ENCODE data around the gene MASP2.

DNA sequence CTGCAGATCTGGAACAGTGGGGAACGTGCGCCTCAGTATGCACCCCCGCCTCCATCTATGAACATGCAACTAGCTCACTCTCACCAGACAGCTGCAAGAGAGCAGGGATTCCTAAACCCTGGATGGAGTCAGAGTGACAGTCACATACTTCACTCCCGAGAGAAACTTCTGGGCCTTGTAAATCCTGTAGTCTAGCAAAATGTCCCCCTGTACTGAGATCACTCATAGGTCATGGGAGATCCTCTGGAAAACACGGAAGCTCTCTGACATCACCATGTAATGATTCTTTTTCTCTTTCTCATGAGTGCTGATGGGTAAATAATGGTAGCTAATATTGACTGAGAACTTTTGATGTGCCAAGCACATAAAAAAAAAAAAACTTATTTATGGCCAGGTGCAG is 57.9 kb downstream of the MASP2 start:
- TF ChIP-seq, protein P1, sequence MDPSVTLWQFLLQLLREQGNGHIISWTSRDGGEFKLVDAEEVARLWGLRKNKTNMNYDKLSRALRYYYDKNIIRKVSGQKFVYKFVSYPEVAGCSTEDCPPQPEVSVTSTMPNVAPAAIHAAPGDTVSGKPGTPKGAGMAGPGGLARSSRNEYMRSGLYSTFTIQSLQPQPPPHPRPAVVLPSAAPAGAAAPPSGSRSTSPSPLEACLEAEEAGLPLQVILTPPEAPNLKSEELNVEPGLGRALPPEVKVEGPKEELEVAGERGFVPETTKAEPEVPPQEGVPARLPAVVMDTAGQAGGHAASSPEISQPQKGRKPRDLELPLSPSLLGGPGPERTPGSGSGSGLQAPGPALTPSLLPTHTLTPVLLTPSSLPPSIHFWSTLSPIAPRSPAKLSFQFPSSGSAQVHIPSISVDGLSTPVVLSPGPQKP (IDR thresholded peaks at IDR 0.05; ENCODE audit: low read depth, low read length): no peak
- TF ChIP-seq, protein P2, sequence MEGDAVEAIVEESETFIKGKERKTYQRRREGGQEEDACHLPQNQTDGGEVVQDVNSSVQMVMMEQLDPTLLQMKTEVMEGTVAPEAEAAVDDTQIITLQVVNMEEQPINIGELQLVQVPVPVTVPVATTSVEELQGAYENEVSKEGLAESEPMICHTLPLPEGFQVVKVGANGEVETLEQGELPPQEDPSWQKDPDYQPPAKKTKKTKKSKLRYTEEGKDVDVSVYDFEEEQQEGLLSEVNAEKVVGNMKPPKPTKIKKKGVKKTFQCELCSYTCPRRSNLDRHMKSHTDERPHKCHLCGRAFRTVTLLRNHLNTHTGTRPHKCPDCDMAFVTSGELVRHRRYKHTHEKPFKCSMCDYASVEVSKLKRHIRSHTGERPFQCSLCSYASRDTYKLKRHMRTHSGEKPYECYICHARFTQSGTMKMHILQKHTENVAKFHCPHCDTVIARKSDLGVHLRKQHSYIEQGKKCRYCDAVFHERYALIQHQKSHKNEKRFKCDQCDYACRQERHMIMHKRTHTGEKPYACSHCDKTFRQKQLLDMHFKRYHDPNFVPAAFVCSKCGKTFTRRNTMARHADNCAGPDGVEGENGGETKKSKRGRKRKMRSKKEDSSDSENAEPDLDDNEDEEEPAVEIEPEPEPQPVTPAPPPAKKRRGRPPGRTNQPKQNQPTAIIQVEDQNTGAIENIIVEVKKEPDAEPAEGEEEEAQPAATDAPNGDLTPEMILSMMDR (IDR thresholded peaks at IDR 0.05 in 2 of 3, conservative IDR thresholded peaks at IDR 0.05 in 1 of 3; ENCODE audit: control insufficient read depth in 2 of 3, extremely low read depth in 1 of 3, insufficient read depth in 1 of 3, low read depth in 3 of 3, low read length in 3 of 3): no peak
- no peak for TF ChIP-seq NBN (IDR thresholded peaks at IDR 0.05)
- TF ChIP-seq, protein P3, sequence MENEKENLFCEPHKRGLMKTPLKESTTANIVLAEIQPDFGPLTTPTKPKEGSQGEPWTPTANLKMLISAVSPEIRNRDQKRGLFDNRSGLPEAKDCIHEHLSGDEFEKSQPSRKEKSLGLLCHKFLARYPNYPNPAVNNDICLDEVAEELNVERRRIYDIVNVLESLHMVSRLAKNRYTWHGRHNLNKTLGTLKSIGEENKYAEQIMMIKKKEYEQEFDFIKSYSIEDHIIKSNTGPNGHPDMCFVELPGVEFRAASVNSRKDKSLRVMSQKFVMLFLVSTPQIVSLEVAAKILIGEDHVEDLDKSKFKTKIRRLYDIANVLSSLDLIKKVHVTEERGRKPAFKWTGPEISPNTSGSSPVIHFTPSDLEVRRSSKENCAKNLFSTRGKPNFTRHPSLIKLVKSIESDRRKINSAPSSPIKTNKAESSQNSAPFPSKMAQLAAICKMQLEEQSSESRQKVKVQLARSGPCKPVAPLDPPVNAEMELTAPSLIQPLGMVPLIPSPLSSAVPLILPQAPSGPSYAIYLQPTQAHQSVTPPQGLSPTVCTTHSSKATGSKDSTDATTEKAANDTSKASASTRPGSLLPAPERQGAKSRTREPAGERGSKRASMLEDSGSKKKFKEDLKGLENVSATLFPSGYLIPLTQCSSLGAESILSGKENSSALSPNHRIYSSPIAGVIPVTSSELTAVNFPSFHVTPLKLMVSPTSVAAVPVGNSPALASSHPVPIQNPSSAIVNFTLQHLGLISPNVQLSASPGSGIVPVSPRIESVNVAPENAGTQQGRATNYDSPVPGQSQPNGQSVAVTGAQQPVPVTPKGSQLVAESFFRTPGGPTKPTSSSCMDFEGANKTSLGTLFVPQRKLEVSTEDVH (IDR thresholded peaks at IDR 0.05; ENCODE audit: low read depth, partially characterized antibody): no peak
- no peak for TF ChIP-seq NFYA (IDR thresholded peaks at IDR 0.05; ENCODE audit: borderline replicate concordance, low read depth, low read length)
- no peak for TF ChIP-seq TAF1 (IDR thresholded peaks at IDR 0.05; ENCODE audit: borderline replicate concordance, low read depth, low read length)
- TF ChIP-seq, protein P4, sequence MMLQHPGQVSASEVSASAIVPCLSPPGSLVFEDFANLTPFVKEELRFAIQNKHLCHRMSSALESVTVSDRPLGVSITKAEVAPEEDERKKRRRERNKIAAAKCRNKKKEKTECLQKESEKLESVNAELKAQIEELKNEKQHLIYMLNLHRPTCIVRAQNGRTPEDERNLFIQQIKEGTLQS (IDR thresholded peaks at IDR 0.05; ENCODE audit: borderline replicate concordance, extremely low read depth, low read depth, low read length): no peak
- TF ChIP-seq, protein P5, sequence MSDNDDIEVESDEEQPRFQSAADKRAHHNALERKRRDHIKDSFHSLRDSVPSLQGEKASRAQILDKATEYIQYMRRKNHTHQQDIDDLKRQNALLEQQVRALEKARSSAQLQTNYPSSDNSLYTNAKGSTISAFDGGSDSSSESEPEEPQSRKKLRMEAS (IDR thresholded peaks at IDR 0.05; ENCODE audit: low read depth, low read length): no peak
- no peak for TF ChIP-seq RAD51 (IDR thresholded peaks at IDR 0.05)
- no peak for TF ChIP-seq GABPA (IDR thresholded peaks at IDR 0.05; ENCODE audit: low read depth)
- no peak for TF ChIP-seq EZH2 (IDR thresholded peaks at IDR 0.05; ENCODE audit: borderline replicate concordance, control insufficient read depth, low read depth, low read length)
- TF ChIP-seq POLR2A (IDR thresholded peaks at IDR 0.05; ENCODE audit: low read depth, low read length): no peak
- no peak for TF ChIP-seq ATF7 (IDR thresholded peaks at IDR 0.05; ENCODE audit: low read depth)

Measured in GM12878 (cell line).